ENCODE measurements around the gene MAPK8IP3. TPM values are rescaled to one million over a fixed set of nuclear protein-coding genes. Genes with fewer than 3 reads are reported as not detected.

MAPK8IP3 gene
- polyA plus RNA-seq, 3 donors = 1.1 to 185 (median 2.1) TPM

DNA sequence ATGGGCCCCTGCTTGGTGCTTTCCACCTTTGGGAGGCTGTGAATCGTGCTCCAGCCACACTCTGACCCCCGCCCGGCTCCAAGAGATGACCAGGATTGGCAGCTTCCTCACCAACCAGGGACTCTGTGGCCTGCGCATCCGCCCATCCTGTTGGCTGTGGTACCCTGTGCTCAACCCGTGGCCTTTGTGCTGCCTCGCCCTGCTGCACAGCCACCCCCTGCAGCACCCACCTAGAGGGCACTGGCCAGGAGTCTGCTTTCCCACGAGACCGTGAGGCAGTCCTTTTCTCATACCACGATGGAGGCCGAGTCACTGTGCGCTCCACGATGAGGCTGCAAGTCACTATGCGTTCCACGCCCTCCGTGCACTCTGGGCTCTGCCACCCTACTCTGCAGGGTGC is 46.0 kb downstream of the MAPK8IP3 start:
- no peaks in the 10 kb centered on the region for H3K9me3 Mint-ChIP-seq
- peaks cover 68 to 93% of the 10 kb centered on the region in 2 donors for H3K36me3 Mint-ChIP-seq
- H3K27me3 Mint-ChIP-seq (ENCODE audit: low read depth in 3 of 3) = peaks cover 0 to 1% (median 0%) of the 10 kb centered on the region in 3 donors
- Histone ChIP-seq H3K79me2 (ENCODE audit: insufficient read depth, low read length) (no peaks in the 10 kb centered on the region), H3K36me3 (replicated peaks in 1 of 2; ENCODE audit: control insufficient read depth in 1 of 2, insufficient read depth in 2 of 2, low read length in 2 of 2) (peaks cover 59 to 81% of the 10 kb centered on the region in 2 donors), H2AFZ (ENCODE audit: insufficient read depth, low read depth, low read length, poor library complexity, severe bottlenecking) (no peak overlapping the region), H3K9me3 (replicated peaks in 1 of 2; ENCODE audit: control insufficient read depth in 1 of 2, insufficient read depth in 1 of 2, low read length in 2 of 2) (no peaks in the 10 kb centered on the region), H3K9ac (ENCODE audit: insufficient read depth, low read length, poor library complexity, severe bottlenecking) (no peak overlapping the region), H3K4me1 (ENCODE audit: control insufficient read depth in 1 of 2, insufficient read depth in 2 of 2, low read length in 2 of 2) (no peaks in the 10 kb centered on the region), H3K27me3 (ENCODE audit: control insufficient read depth in 2 of 2, insufficient read depth in 2 of 2, low read length in 2 of 2) (no peaks in the 10 kb centered on the region), H3K4me2 (replicated peaks; ENCODE audit: extremely low read depth, low read length, poor library complexity, severe bottlenecking) (no peak overlapping the region), H3K4me3 (replicated peaks in 1 of 3; ENCODE audit: low read depth in 2 of 3, low read length in 3 of 3) (no peak overlapping the region), H4K20me1 (ENCODE audit: insufficient read depth, low read length) (peaks cover 21% of the 10 kb centered on the region), H3K27ac (ENCODE audit: low read depth in 1 of 2, low read length in 2 of 2) (no peak overlapping the region)
- TF ChIP-seq, protein P1, sequence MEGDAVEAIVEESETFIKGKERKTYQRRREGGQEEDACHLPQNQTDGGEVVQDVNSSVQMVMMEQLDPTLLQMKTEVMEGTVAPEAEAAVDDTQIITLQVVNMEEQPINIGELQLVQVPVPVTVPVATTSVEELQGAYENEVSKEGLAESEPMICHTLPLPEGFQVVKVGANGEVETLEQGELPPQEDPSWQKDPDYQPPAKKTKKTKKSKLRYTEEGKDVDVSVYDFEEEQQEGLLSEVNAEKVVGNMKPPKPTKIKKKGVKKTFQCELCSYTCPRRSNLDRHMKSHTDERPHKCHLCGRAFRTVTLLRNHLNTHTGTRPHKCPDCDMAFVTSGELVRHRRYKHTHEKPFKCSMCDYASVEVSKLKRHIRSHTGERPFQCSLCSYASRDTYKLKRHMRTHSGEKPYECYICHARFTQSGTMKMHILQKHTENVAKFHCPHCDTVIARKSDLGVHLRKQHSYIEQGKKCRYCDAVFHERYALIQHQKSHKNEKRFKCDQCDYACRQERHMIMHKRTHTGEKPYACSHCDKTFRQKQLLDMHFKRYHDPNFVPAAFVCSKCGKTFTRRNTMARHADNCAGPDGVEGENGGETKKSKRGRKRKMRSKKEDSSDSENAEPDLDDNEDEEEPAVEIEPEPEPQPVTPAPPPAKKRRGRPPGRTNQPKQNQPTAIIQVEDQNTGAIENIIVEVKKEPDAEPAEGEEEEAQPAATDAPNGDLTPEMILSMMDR (IDR thresholded peaks at IDR 0.05) = no peak
- no peak overlapping the region for H3K4me3 Mint-ChIP-seq
- intact Hi-C loops (cut with micrococcal nuclease) = no loop called here
- no peaks in the 10 kb centered on the region for H3K4me1 Mint-ChIP-seq
- no peak overlapping the region for H3K27ac Mint-ChIP-seq
- 98% methylated on average over 16 of the region's 16 CpGs for WGBS (ENCODE audit: insufficient coverage)
- DNase-seq = no peak

DNA sequence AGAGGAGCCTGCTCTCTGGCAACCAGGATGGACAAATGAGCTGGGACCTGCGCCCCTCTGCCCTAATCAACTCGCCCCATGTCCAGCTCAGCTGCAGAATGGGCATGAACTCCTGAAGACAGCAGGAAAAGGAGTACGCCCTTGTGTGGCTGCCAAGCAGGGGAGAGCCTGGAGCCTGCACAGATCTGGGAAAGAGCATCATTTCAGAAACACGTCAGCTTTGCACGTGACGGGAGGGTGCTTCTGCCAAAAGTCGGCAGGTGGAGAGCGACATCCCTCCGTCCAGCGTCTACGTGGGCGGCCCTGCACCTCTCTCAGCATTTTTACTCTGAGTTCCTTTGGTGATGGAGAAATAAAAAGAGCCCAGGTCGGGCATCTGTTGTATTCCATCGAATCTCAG is 46.9 kb downstream of the MAPK8IP3 start:
- no peak overlapping the region for H3K27ac ChIP-seq (ENCODE audit: low read depth in 1 of 2, low read length in 2 of 2)
- intact Hi-C loops (cut with micrococcal nuclease) = no loop called here
- TF ChIP-seq, protein P1 (IDR thresholded peaks at IDR 0.05) = no peak
- H3K9me3 Mint-ChIP-seq = no peaks in the 10 kb centered on the region
- no peak overlapping the region for H3K4me3 ChIP-seq (replicated peaks in 1 of 3; ENCODE audit: low read depth in 2 of 3, low read length in 3 of 3)
- H3K79me2 ChIP-seq (ENCODE audit: insufficient read depth, low read length) = no peaks in the 10 kb centered on the region
- no peak for DNase-seq
- H4K20me1 ChIP-seq (ENCODE audit: insufficient read depth, low read length) = peaks cover 20% of the 10 kb centered on the region
- no peak overlapping the region for H2AFZ ChIP-seq (ENCODE audit: insufficient read depth, low read depth, low read length, poor library complexity, severe bottlenecking)
- H3K9ac ChIP-seq (ENCODE audit: insufficient read depth, low read length, poor library complexity, severe bottlenecking) = no peak overlapping the region
- H3K9me3 ChIP-seq (replicated peaks in 1 of 2; ENCODE audit: control insufficient read depth in 1 of 2, insufficient read depth in 1 of 2, low read length in 2 of 2) = no peaks in the 10 kb centered on the region
- peaks cover 57 to 79% of the 10 kb centered on the region in 2 donors for H3K36me3 ChIP-seq (replicated peaks in 1 of 2; ENCODE audit: control insufficient read depth in 1 of 2, insufficient read depth in 2 of 2, low read length in 2 of 2)
- no peak overlapping the region for H3K4me3 Mint-ChIP-seq
- H3K27ac Mint-ChIP-seq = no peak overlapping the region
- no peaks in the 10 kb centered on the region for H3K4me1 Mint-ChIP-seq
- H3K4me1 ChIP-seq (ENCODE audit: control insufficient read depth in 1 of 2, insufficient read depth in 2 of 2, low read length in 2 of 2) = no peaks in the 10 kb centered on the region
- WGBS (ENCODE audit: insufficient coverage) = 100% methylated on average over 7 of the region's 14 CpGs
- no peak overlapping the region for H3K4me2 ChIP-seq (replicated peaks; ENCODE audit: extremely low read depth, low read length, poor library complexity, severe bottlenecking)
- H3K36me3 Mint-ChIP-seq = peaks cover 60 to 91% of the 10 kb centered on the region in 2 donors
- H3K27me3 ChIP-seq (ENCODE audit: control insufficient read depth in 2 of 2, insufficient read depth in 2 of 2, low read length in 2 of 2) = no peaks in the 10 kb centered on the region
- H3K27me3 Mint-ChIP-seq (ENCODE audit: low read depth in 3 of 3) = peaks cover 0 to 1% (median 0%) of the 10 kb centered on the region in 3 donors
